Transverse colon (tissue), 1 donor: Measurements from ENCODE around the gene PYGB.

ENCODE experiments used
- EP300 ChIP-seq: sonication (generic); formaldehyde crosslinking; IDR thresholded peaks from one replicate; pipeline ENCODE4 v1.6.1; 2017; ENCODE audit warnings: antibody characterized with exemption, low read depth
- POLR2A ChIP-seq: fragments of 450-650 bp; IDR thresholded peaks from one replicate; pipeline ENCODE4 v1.6.1; 2016; ENCODE audit warnings: antibody characterized with exemption, mild to moderate bottlenecking, moderate library complexity

DNA sequence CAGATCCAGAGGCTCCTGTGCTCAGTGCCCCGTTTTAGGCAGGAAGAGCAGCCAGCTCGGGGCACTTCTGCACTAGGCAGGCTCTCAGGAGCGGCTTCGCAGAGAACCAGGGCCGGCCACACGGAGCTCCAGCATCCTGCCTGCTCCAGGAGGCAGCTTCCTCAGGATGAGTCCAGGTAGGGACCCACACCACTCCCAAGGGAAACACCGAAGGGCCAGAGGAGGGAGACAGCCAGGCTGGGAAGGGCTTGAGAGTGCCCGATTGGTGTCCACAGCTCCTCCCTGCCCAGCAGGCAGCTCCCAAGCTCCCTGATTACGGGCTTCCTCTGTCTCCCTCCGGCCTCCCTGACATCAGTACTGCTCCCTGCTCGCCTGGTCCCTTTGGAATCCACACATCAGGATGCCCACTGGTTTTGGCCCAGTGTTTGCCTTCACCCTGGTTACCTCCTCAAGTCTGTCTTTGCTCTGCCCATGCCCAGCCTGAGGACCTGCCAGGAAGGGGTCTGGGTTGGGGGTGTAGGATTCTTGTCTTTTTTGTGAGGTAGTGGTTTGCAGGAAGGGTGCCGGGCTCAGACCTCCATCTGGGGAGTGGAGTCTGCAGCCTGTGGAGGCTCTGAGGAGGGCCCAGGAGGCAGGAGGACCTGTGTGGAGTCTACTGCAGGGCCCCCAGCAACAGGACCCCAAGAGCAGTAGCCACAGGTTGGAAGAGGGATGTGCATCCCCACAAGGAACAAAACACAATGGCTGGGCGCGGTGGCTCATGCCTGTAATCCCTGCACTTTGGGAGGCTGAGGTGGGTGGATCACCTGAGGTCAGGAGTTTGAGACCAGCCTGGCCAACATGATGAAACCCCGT is 11.2 kb upstream of the PYGB start:
- no peak for TF ChIP-seq EP300
- TF ChIP-seq POLR2A: no peak
